Activated CD8-positive, alpha-beta memory T cell treated with anti-CD3 and anti-CD28 coated beads for 4 hours (primary cell): Measurements from ENCODE around the gene HSPB9.
"Not testable (repeated sequence)": the region's sequence is repeated elsewhere in the genome, so short reads cannot be mapped to it uniquely, and the experiment has no call there.

Experiments used
- DNase-seq, 2 donors: peaks; one replicate each; pipeline ENCODE4 v3.0.0-alpha.2; 2020; ENCODE audit warnings: low read depth in 2 of 2

The HSPB9 gene

GRCh38 chr17:42143138-42143537 is 20.5 kb downstream of the HSPB9 start:
- not testable (repeated sequence) for DNase-seq

GRCh38 chr17:42146911-42147607 is 24.5 kb downstream of the HSPB9 start:
- DNase-seq, result no peak

GRCh38 chr17:42153919-42154742 is 31.5 kb downstream of the HSPB9 start:
- no peak for DNase-seq

GRCh38 chr17:42155614-42156045 is 33.0 kb downstream of the HSPB9 start:
- DNase-seq, result no peak

- DNase-seq, result no peak
Observed at GRCh38 chr17:42159796-42160530, 37.4 kb downstream of the HSPB9 start.

GRCh38 chr17:42160531-42160910 is 37.9 kb downstream of the HSPB9 start:
- no peak for DNase-seq

GRCh38 chr17:42163113-42163512 is 40.5 kb downstream of the HSPB9 start:
- DNase-seq, result no peak

GRCh38 chr17:42163696-42164407 is 41.2 kb downstream of the HSPB9 start:
- no peak for DNase-seq

GRCh38 chr17:42165751-42166150 is 43.1 kb downstream of the HSPB9 start:
- DNase-seq, result no peak

GRCh38 chr17:42166196-42166763 is 43.7 kb downstream of the HSPB9 start:
- DNase-seq, result no peak

- no peak for DNase-seq
Observed at GRCh38 chr17:42167807-42168206, 45.2 kb downstream of the HSPB9 start.

GRCh38 chr17:42169351-42169750 is 46.7 kb downstream of the HSPB9 start:
- no peak for DNase-seq

GRCh38 chr17:42171831-42172230 is 49.2 kb downstream of the HSPB9 start:
- no peak for DNase-seq
